Sigmoid colon (tissue), 7 donors: Measurements from ENCODE around the gene PRB4. TPM values are rescaled to one million over a fixed set of nuclear protein-coding genes. Genes with fewer than 3 reads are reported as not detected.

ENCODE experiments used
- DNase-seq: peaks from one replicate; pipeline ENCODE4 v3.0.0-alpha.2; 2019
- H3K27ac ChIP-seq, 4 donors: fragments of 200-600 bp; sonication (generic); one replicate each; pipeline ENCODE4 v1.5.1; 2016 to 2019; ENCODE audit warnings: mild to moderate bottlenecking in 1 of 4
- H3K27me3 ChIP-seq, 3 donors: fragments of 200-600 bp; sonication (generic); one replicate each; pipeline ENCODE4 v1.5.1; 2019; ENCODE audit warnings: mild to moderate bottlenecking in 1 of 3
- H3K36me3 ChIP-seq, 4 donors: fragments of 200-600 bp; sonication (generic); one replicate each; pipeline ENCODE4 v1.5.1; 2016 to 2019
- H3K4me1 ChIP-seq, 4 donors: fragments of 200-600 bp; sonication (generic); one replicate each; pipeline ENCODE4 v1.5.1; 2017 to 2019
- H3K4me3 ChIP-seq, 4 donors: fragments of 200-600 bp; sonication (generic); one replicate each; pipeline ENCODE4 v1.5.1; 2017 to 2019; ENCODE audit warnings: mild to moderate bottlenecking in 2 of 4, moderate library complexity in 1 of 4
- H3K9me3 ChIP-seq, 4 donors: fragments of 200-600 bp in 3 of 4; sonication (generic) in 3 of 4; one replicate each; pipeline versions ENCODE4 v1.5.1 to v1.6.1; 2013 to 2019
- CTCF ChIP-seq, 4 experiments: fragments of 450-650 bp in 3 of 4; fragments of 200-600 bp in 1 of 4; IDR thresholded peaks; one replicate each; pipeline ENCODE4 v1.5.1; 2016 to 2019; ENCODE audit warnings: antibody characterized with exemption in 4 of 4, mild to moderate bottlenecking in 3 of 4, moderate library complexity in 2 of 4
- EP300 ChIP-seq, 4 donors: sonication (generic); formaldehyde crosslinking; IDR thresholded peaks; one replicate each; pipeline ENCODE4 v1.6.1; 2017; ENCODE audit warnings: antibody characterized with exemption in 4 of 4
- POLR2A ChIP-seq, 2 donors: fragments of 450-650 bp; IDR thresholded peaks; one replicate each; pipeline ENCODE4 v1.6.1; 2016; ENCODE audit warnings: antibody characterized with exemption in 2 of 2, mild to moderate bottlenecking in 2 of 2, moderate library complexity in 2 of 2
- POLR2AphosphoS5 ChIP-seq, 4 donors: sonication (generic); formaldehyde crosslinking; IDR thresholded peaks; one replicate each; pipeline ENCODE4 v1.6.1; 2017; ENCODE audit warnings: antibody characterized with exemption in 4 of 4
- WGBS, 2 donors: extraction: QIAGEN DNeasy Blood & Tissue Kit; methylation state at CpG; one replicate each; pipeline ENCODE4 v1.1.7; 2013; 5-methylcytosine and 5-hydroxymethylcytosine counted together
- intact Hi-C: fragments of 100-400 bp; cut with DNase I; formaldehyde crosslinking; loops from one replicate; pipeline ENCODE4 v1.15.1; 2023
- polyA plus RNA-seq, 3 donors: library from polyadenylated mRNA; stranded (reverse); fragments of 200-250 nt; gene quantifications; one replicate each; pipeline ENCODE4 v1.2.3, GENCODE V29; 2013
- total RNA-seq, 4 donors: library from RNA; depleted of rRNA; stranded (reverse); fragments of >200 nt; gene quantifications; one replicate each; pipeline ENCODE4 v1.1.0, GENCODE V29; 2016
- donor health status: healthy with polysubstance abuse.
- donor health status: Bipolar disorder and iron deficiency.
- donor health status: healthy.

The PRB4 gene
- total and polyA plus RNA-seq, 7 donors: not detected

DNA sequence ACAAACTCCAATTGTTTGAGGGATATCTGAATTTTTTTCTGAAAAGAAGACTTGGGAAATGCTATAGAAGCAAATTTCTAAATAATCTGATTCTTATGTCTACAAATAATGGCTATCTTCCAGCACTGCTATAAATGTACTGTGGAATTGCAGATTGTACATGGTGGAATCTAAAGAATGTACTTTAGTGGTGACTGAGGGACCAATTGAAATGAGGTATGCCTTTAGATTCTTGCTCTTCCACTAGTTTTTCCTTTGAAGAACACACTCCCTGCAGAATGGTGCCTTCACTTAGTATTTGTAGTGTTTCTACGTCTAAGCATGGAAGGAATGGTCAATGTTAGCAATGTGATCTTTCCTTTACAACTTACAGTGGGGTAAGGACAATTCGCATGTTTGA is 11.7 kb upstream of the PRB4 start:
- 66 to 74% methylated on average over 2 of the region's 2 CpGs for WGBS, 2 donors

GRCh38 chr12:11307143-11307542 is 3.1 kb downstream of the PRB4 start:
- Histone ChIP-seq H3K4me1 (no peaks in the 10 kb centered on the region), H3K9me3 (no peaks in the 10 kb centered on the region), H3K4me3 (no peak overlapping the region), H3K27ac (no peak overlapping the region), H3K27me3 (no peaks in the 10 kb centered on the region), H3K36me3 (no peaks in the 10 kb centered on the region)
- DNase-seq: no peak
- WGBS, 2 donors: 54 to 78% methylated on average over 2 of the region's 2 CpGs
- TF ChIP-seq CTCF (IDR thresholded peaks at IDR 0.05): no peak
- no peak for TF ChIP-seq EP300 (IDR thresholded peaks at IDR 0.05)
- no peak for TF ChIP-seq POLR2AphosphoS5 (IDR thresholded peaks at IDR 0.05)
- TF ChIP-seq POLR2A (IDR thresholded peaks at IDR 0.05): no peak
- intact Hi-C loops: no loop called here

More for the DNA sequence above, 11.7 kb upstream of the PRB4 start:
- Histone ChIP-seq H3K9me3 (peaks cover 0 to 2% (median 0%) of the 10 kb centered on the region in 4 donors), H3K4me1 (no peaks in the 10 kb centered on the region), H3K36me3 (no peaks in the 10 kb centered on the region), H3K4me3 (no peak overlapping the region), H3K27me3 (no peaks in the 10 kb centered on the region), H3K27ac (no peak overlapping the region)
- no peak for DNase-seq
- TF ChIP-seq POLR2A (IDR thresholded peaks at IDR 0.05): no peak
- TF ChIP-seq POLR2AphosphoS5 (IDR thresholded peaks at IDR 0.05): no peak
- no peak for TF ChIP-seq EP300 (IDR thresholded peaks at IDR 0.05)
- no peak for TF ChIP-seq CTCF (IDR thresholded peaks at IDR 0.05)
- intact Hi-C loops: no loop called here

- Histone ChIP-seq H3K27ac (no peak overlapping the region), H3K36me3 (no peaks in the 10 kb centered on the region), H3K4me1 (no peaks in the 10 kb centered on the region), H3K9me3 (no peaks in the 10 kb centered on the region), H3K27me3 (no peaks in the 10 kb centered on the region), H3K4me3 (no peak overlapping the region)
- no peak for DNase-seq
- TF ChIP-seq POLR2AphosphoS5 (IDR thresholded peaks at IDR 0.05) (no peak), EP300 (IDR thresholded peaks at IDR 0.05) (no peak), POLR2A (IDR thresholded peaks at IDR 0.05) (no peak), CTCF (IDR thresholded peaks at IDR 0.05) (no peak)
- 69 to 77% methylated on average over 3 of the region's 3 CpGs for WGBS, 2 donors
- intact Hi-C loops: no loop called here
Observed at GRCh38 chr12:11273449-11273848, 36.8 kb downstream of the PRB4 start.

DNA sequence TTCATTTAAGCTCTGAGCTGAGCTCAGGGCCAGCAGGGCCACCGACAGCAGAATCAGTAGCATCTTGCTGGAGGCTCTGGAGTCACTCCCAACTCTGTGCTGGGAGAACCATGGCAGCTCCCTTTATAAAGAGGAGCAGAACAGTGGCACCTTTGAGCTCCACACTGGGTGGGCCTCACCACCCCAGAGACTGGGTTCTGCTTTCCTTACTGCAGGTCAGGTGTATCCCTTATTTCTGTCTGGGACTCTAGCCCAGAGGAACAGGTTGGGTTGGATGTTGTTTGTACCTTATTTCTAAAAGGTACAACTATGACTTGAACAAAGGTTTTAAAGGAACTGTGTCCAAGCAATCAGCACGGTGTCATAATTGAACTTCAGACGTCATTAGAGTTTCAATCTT is 40.6 kb downstream of the PRB4 start, which contains the start of gene PRB3:
TSS of gene PRB3 (minus strand) at position 101 of the 400 bp plus-strand sequence. CDS start at position 63, 38 bp downstream.
- Histone ChIP-seq H3K27me3 (no peaks in the 10 kb centered on the region), H3K27ac (no peak within 1 kb of the TSS), H3K9me3 (no peaks in the 10 kb centered on the region), H3K4me3 (no peak within 1 kb of the TSS), H3K4me1 (no peaks in the 10 kb centered on the region), H3K36me3 (no peaks in the 10 kb centered on the region)
- WGBS, 2 donors: 78 to 85% methylated on average over 3 of the region's 3 CpGs
- no peak for TF ChIP-seq EP300 (IDR thresholded peaks at IDR 0.05)
- TF ChIP-seq POLR2A (IDR thresholded peaks at IDR 0.05): no peak
- TF ChIP-seq CTCF (IDR thresholded peaks at IDR 0.05): no peak
- no peak for DNase-seq
- intact Hi-C loops: no loop called here

DNA sequence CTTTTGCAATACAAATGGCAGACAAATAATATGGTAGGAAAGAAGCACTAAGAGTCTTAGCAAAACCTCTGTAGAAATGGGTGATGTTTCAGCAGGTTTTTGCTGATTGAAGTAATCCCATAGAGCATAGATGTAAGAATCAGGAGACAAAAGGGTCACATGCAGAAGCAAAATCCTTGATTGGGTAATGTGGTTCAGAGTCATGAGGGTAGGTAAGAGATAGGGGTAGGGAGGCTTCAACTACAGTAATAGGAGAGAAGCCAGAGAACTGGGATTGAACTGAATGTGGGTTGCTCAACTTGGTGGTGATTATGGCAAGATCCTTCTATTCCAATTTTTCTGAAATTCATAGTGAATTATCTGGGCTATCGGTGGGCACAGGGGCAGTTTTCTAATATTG is 45.7 kb downstream of the PRB4 start:
- TF ChIP-seq POLR2A (IDR thresholded peaks at IDR 0.05): no peak
- no peak for TF ChIP-seq EP300 (IDR thresholded peaks at IDR 0.05)
- no peak for TF ChIP-seq POLR2AphosphoS5 (IDR thresholded peaks at IDR 0.05)
- no peak for TF ChIP-seq CTCF (IDR thresholded peaks at IDR 0.05)
- Histone ChIP-seq H3K4me3 (no peak overlapping the region), H3K36me3 (no peaks in the 10 kb centered on the region), H3K27ac (no peak overlapping the region), H3K9me3 (peaks cover 0 to 7% (median 4%) of the 10 kb centered on the region in 4 donors), H3K27me3 (no peaks in the 10 kb centered on the region), H3K4me1 (no peaks in the 10 kb centered on the region)
- WGBS, 2 donors: 94 to 97% methylated on average over 1 of the region's 1 CpG
- intact Hi-C loops: no loop called here
- DNase-seq: no peak
